Sigmoid colon (tissue), 7 donors: Measurements from ENCODE around the gene POLR2H. TPM values are rescaled to one million over a fixed set of nuclear protein-coding genes. Genes with fewer than 3 reads are reported as not detected.

Source experiments
- DNase-seq: peaks from one replicate; pipeline ENCODE4 v3.0.0-alpha.2; 2019
- H3K27ac ChIP-seq, 4 donors: fragments of 200-600 bp; sonication (generic); one replicate each; pipeline ENCODE4 v1.5.1; 2016 to 2019; ENCODE audit warnings: mild to moderate bottlenecking in 1 of 4
- H3K27me3 ChIP-seq, 3 donors: fragments of 200-600 bp; sonication (generic); one replicate each; pipeline ENCODE4 v1.5.1; 2019; ENCODE audit warnings: mild to moderate bottlenecking in 1 of 3
- H3K36me3 ChIP-seq, 4 donors: fragments of 200-600 bp; sonication (generic); one replicate each; pipeline ENCODE4 v1.5.1; 2016 to 2019
- H3K4me1 ChIP-seq, 4 donors: fragments of 200-600 bp; sonication (generic); one replicate each; pipeline ENCODE4 v1.5.1; 2017 to 2019
- H3K4me3 ChIP-seq, 4 donors: fragments of 200-600 bp; sonication (generic); one replicate each; pipeline ENCODE4 v1.5.1; 2017 to 2019; ENCODE audit warnings: mild to moderate bottlenecking in 2 of 4, moderate library complexity in 1 of 4
- H3K9me3 ChIP-seq, 4 donors: fragments of 200-600 bp in 3 of 4; sonication (generic) in 3 of 4; one replicate each; pipeline versions ENCODE4 v1.5.1 to v1.6.1; 2013 to 2019
- CTCF ChIP-seq, 4 experiments: fragments of 450-650 bp in 3 of 4; fragments of 200-600 bp in 1 of 4; IDR thresholded peaks; one replicate each; pipeline ENCODE4 v1.5.1; 2016 to 2019; ENCODE audit warnings: antibody characterized with exemption in 4 of 4, mild to moderate bottlenecking in 3 of 4, moderate library complexity in 2 of 4
- EP300 ChIP-seq, 4 donors: sonication (generic); formaldehyde crosslinking; IDR thresholded peaks; one replicate each; pipeline ENCODE4 v1.6.1; 2017; ENCODE audit warnings: antibody characterized with exemption in 4 of 4
- POLR2A ChIP-seq, 2 donors: fragments of 450-650 bp; IDR thresholded peaks; one replicate each; pipeline ENCODE4 v1.6.1; 2016; ENCODE audit warnings: antibody characterized with exemption in 2 of 2, mild to moderate bottlenecking in 2 of 2, moderate library complexity in 2 of 2
- POLR2AphosphoS5 ChIP-seq, 4 donors: sonication (generic); formaldehyde crosslinking; IDR thresholded peaks; one replicate each; pipeline ENCODE4 v1.6.1; 2017; ENCODE audit warnings: antibody characterized with exemption in 4 of 4
- WGBS, 2 donors: extraction: QIAGEN DNeasy Blood & Tissue Kit; methylation state at CpG; one replicate each; pipeline ENCODE4 v1.1.7; 2013; 5-methylcytosine and 5-hydroxymethylcytosine counted together
- intact Hi-C: fragments of 100-400 bp; cut with DNase I; formaldehyde crosslinking; loops from one replicate; pipeline ENCODE4 v1.15.1; 2023
- polyA plus RNA-seq, 3 donors: library from polyadenylated mRNA; stranded (reverse); fragments of 200-250 nt; gene quantifications; one replicate each; pipeline ENCODE4 v1.2.3, GENCODE V29; 2013
- total RNA-seq, 4 donors: library from RNA; depleted of rRNA; stranded (reverse); fragments of >200 nt; gene quantifications; one replicate each; pipeline ENCODE4 v1.1.0, GENCODE V29; 2016
- donor health status: healthy with polysubstance abuse.
- donor health status: Bipolar disorder and iron deficiency.
- donor health status: healthy.

Gene POLR2H
- total and polyA plus RNA-seq, 7 donors: 53.2 to 162 (median 92.5) TPM

DNA sequence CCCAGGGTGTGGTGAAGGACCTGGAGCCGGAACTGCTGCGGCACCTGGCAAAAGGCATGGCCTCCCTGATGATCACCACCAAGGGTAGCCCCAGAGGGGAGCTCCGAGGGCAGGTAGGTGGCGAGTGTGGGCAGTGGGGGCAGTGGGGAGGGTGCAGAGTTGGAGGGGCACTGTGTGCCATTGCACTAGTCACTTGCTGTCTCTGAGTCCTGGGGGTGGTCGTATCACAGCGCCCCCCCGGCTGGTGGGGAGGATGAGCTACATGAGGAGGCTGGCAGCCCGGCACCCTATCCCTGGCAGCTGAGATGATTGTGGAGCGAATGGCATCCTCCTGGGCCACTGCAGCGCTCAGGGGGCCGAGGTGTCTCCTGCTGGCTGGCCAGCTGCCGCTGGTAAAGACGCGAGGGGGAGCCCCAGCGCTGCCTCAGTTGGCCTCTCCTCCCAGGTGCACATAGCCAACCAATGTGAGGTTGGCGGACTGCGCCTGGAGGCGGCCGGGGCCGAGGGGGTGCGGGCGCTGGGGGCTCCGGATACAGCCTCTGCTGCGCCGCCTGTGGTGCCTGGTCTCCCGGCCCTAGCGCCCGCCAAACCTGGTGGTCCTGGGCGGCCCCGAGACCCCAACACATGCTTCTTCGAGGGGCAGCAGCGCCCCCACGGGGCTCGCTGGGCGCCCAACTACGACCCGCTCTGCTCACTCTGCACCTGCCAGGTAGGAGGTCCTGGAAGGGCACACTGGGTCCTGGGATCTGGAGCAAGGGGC is 24.7 kb downstream of the POLR2H start:
- Histone ChIP-seq H3K27ac (no peak overlapping the region), H3K36me3 (no peaks in the 10 kb centered on the region), H3K4me1 (peaks cover 0 to 6% (median 4%) of the 10 kb centered on the region in 4 donors), H3K9me3 (no peaks in the 10 kb centered on the region), H3K4me3 (no peak overlapping the region), H3K27me3 (peaks cover 4 to 13% (median 8%) of the 10 kb centered on the region in 3 donors)
- DNase-seq: no peak
- TF ChIP-seq CTCF (IDR thresholded peaks at IDR 0.05) (no peak), POLR2A (IDR thresholded peaks at IDR 0.05) (no peak), POLR2AphosphoS5 (IDR thresholded peaks at IDR 0.05) (no peak), EP300 (IDR thresholded peaks at IDR 0.05) (no peak)
- intact Hi-C loops: no loop called here
- WGBS, 2 donors: 70 to 83% methylated on average over 37 of the region's 37 CpGs

- no peaks in the 10 kb centered on the region for H3K36me3 ChIP-seq
- H3K4me1 ChIP-seq: no peaks in the 10 kb centered on the region
- whole genome bisulfite sequencing, 2 donors: 91 to 94% methylated on average over 12 of the region's 12 CpGs
- TF ChIP-seq POLR2AphosphoS5 (IDR thresholded peaks at IDR 0.05) (no peak), CTCF (IDR thresholded peaks at IDR 0.05) (no peak), POLR2A (IDR thresholded peaks at IDR 0.05) (no peak), EP300 (IDR thresholded peaks at IDR 0.05) (no peak)
- no peaks in the 10 kb centered on the region for H3K9me3 ChIP-seq
- intact Hi-C loops: no loop called here
- no peak overlapping the region for H3K4me3 ChIP-seq
- peaks cover 0 to 6% (median 4%) of the 10 kb centered on the region in 3 donors for H3K27me3 ChIP-seq
- H3K27ac ChIP-seq: no peak overlapping the region
- no peak for DNase-seq
Observed at GRCh38 chr3:184387174-184387714, 25.7 kb downstream of the POLR2H start.

DNA sequence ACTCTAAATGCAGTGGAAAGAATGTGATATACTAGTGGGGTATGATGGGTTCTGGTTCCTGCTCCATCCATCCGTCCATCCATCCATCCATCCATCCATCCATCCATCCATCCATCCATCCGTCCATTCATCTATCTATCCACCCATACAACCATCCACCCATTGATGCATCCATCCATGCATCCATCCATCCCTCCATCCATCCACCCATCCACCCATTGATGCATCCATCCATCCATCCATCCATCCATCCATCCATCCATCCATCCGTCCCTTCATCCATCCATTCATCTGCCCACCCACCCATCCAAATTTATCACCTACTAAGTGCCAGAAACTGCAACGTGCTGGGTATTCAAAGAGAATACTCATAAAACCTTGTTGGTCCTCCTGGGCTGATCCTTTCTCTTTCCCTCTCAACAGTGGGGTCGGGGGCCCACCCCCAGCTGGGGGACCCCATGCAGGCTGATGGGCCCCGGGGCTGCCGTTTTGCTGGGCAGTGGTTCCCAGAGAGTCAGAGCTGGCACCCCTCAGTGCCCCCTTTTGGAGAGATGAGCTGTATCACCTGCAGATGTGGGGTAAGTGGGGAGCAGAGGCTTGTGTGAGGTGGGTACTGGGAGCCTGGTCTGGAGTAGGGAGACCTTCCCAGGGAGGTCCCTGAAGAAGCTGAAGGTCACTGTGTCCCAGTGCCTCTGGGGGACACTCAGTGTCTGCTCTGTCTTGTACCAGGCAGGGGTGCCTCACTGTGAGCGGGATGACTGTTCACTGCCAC is 26.8 kb downstream of the POLR2H start:
- Histone ChIP-seq H3K36me3 (no peaks in the 10 kb centered on the region), H3K27me3 (peaks cover 0 to 6% (median 4%) of the 10 kb centered on the region in 3 donors), H3K4me3 (no peak overlapping the region), H3K4me1 (no peaks in the 10 kb centered on the region), H3K27ac (no peak overlapping the region), H3K9me3 (no peaks in the 10 kb centered on the region)
- DNase-seq: no peak
- intact Hi-C loops: no loop called here
- TF ChIP-seq POLR2AphosphoS5 (IDR thresholded peaks at IDR 0.05) (no peak), POLR2A (IDR thresholded peaks at IDR 0.05) (no peak), CTCF (IDR thresholded peaks at IDR 0.05) (no peak), EP300 (IDR thresholded peaks at IDR 0.05) (no peak)
- 73 to 81% methylated on average over 8 of the region's 8 CpGs for WGBS, 2 donors

DNA sequence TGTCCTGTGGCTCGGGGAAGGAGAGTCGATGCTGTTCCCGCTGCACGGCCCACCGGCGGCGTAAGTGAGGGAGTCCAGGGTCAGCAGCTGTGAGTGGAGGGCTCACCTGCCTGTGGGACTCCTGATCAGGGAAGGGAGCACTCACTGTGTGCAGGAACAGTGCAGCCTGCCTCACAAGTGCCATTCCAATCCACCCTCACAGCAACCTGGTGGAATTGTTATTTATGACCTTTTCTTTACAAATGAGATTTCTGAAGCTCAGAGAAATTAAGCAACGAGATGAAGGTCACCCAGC is 27.4 kb downstream of the POLR2H start:
- no peak overlapping the region for H3K27ac ChIP-seq
- peaks cover 0 to 6% (median 4%) of the 10 kb centered on the region in 3 donors for H3K27me3 ChIP-seq
- intact Hi-C loops: no loop called here
- no peak for TF ChIP-seq CTCF (IDR thresholded peaks at IDR 0.05)
- TF ChIP-seq POLR2AphosphoS5 (IDR thresholded peaks at IDR 0.05): no peak
- TF ChIP-seq POLR2A (IDR thresholded peaks at IDR 0.05): no peak
- TF ChIP-seq EP300 (IDR thresholded peaks at IDR 0.05): no peak
- no peaks in the 10 kb centered on the region for H3K4me1 ChIP-seq
- no peak overlapping the region for H3K4me3 ChIP-seq
- no peaks in the 10 kb centered on the region for H3K9me3 ChIP-seq
- 82 to 86% methylated on average over 8 of the region's 8 CpGs for WGBS, 2 donors
- no peaks in the 10 kb centered on the region for H3K36me3 ChIP-seq
- DNase-seq: no peak
